Erythroblast (primary cell): ENCODE results near the gene SHTN1.

Experiments used
- GATA1 ChIP-seq: IDR thresholded peaks from 2 replicates; pipeline ENCODE4 v1.6.1; 2011; ENCODE audit warnings: low read depth, mild to moderate bottlenecking, control low read depth, low read length, moderate library complexity
- POLR2A ChIP-seq: IDR thresholded peaks from 2 replicates; pipeline ENCODE4 v1.6.1; 2011; ENCODE audit warnings: mild to moderate bottlenecking, low read length

DNA sequence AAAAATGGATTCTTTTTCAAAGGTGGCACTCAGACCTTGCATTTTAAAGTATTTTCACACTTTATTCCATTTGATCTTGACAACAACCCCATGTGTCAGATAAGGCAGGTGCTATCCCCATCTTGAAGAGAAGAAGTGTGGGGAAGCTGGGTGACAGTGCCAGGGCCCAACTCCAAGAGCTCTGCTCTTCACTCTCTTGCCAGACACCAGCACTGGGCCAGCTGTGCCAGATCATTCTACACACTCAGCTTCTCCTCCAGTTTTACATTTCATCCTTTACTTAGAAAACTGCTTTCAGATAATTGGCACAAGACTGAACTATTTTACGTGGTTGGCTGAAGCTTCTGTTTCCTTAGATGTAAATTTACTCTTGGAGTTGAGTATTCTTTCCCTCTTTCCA, 91.3 kb downstream of the SHTN1 start:
- TF ChIP-seq POLR2A (no peak), GATA1 (no peak)
